ENCODE measurements around the gene PLVAP.

DNA sequence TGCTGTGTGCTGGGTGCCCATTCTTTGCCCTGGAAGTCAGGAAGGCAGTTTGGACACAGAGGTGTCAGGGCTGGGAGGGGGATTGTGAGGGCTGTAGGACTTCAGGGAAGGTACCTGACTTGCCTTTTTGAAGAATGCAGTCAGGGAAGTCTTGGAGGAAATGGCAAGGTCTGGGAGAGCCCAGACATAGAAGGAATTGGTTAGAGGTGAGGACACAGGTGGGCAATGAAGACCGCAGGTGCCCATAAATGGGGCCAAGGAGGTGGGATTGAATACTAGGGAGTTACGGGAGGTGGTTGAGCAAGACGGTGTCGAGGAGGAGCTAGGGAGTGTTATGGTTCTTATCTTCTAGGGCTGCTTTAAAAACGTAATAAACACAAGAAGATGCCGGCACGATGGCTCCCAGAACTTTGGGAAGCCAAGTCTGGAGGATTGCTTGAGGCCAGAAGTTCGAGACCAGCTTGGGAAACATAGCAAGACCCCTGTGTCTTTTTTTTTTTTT lies 69.2 kb downstream of the PLVAP start:
- TF ChIP-seq, protein P1, sequence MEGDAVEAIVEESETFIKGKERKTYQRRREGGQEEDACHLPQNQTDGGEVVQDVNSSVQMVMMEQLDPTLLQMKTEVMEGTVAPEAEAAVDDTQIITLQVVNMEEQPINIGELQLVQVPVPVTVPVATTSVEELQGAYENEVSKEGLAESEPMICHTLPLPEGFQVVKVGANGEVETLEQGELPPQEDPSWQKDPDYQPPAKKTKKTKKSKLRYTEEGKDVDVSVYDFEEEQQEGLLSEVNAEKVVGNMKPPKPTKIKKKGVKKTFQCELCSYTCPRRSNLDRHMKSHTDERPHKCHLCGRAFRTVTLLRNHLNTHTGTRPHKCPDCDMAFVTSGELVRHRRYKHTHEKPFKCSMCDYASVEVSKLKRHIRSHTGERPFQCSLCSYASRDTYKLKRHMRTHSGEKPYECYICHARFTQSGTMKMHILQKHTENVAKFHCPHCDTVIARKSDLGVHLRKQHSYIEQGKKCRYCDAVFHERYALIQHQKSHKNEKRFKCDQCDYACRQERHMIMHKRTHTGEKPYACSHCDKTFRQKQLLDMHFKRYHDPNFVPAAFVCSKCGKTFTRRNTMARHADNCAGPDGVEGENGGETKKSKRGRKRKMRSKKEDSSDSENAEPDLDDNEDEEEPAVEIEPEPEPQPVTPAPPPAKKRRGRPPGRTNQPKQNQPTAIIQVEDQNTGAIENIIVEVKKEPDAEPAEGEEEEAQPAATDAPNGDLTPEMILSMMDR (conservative IDR thresholded peaks at IDR 0.05 in 1 of 2, IDR thresholded peaks at IDR 0.05 in 1 of 2; ENCODE audit: extremely low read depth in 1 of 2, insufficient read depth in 1 of 2, low read depth in 1 of 2, low read length in 2 of 2), result no peak
- TF ChIP-seq EZH2 (IDR thresholded peaks at IDR 0.05; ENCODE audit: borderline replicate concordance, low read length), result no peak
